Peyer's patch (tissue), 4 donors: Measurements from ENCODE around the gene TAB3.

Experiments
- POLR2A ChIP-seq, 2 donors: fragments of 450-650 bp; IDR thresholded peaks; one replicate each; pipeline ENCODE4 v1.5.1; 2017; ENCODE audit warnings: antibody characterized with exemption in 2 of 2, mild to moderate bottlenecking in 2 of 2, moderate library complexity in 2 of 2
- TF ChIP-seq, protein P1 (sequence below), 6 experiments: fragments of 450-650 bp in 4 of 6; fragments of 200-600 bp in 2 of 6; sonication (generic) in 1 of 6; IDR thresholded peaks; one replicate each; pipeline ENCODE4 v1.5.1; 2017 to 2019; ENCODE audit warnings: antibody characterized with exemption in 6 of 6, mild to moderate bottlenecking in 3 of 6, moderate library complexity in 1 of 6

DNA sequence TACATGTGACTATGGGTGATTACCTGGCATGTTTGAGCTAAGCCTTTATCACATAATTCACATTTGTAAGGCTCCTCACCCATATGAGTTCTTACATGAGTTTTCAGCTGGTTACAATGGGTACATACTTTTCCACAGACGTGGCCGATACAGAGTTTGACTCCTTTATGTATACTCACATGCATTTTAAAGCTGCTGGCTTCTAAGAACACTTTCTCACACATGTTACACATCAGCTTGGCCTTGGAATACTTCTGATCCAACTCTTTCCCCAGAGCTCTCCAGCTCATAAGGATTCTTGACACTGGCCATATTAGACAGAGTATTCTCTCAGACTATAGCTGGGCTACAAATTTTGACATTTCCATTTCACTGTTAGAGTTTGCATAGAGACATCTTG, 66.3 kb downstream of the TAB3 start:
- TF ChIP-seq, protein P1, sequence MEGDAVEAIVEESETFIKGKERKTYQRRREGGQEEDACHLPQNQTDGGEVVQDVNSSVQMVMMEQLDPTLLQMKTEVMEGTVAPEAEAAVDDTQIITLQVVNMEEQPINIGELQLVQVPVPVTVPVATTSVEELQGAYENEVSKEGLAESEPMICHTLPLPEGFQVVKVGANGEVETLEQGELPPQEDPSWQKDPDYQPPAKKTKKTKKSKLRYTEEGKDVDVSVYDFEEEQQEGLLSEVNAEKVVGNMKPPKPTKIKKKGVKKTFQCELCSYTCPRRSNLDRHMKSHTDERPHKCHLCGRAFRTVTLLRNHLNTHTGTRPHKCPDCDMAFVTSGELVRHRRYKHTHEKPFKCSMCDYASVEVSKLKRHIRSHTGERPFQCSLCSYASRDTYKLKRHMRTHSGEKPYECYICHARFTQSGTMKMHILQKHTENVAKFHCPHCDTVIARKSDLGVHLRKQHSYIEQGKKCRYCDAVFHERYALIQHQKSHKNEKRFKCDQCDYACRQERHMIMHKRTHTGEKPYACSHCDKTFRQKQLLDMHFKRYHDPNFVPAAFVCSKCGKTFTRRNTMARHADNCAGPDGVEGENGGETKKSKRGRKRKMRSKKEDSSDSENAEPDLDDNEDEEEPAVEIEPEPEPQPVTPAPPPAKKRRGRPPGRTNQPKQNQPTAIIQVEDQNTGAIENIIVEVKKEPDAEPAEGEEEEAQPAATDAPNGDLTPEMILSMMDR (IDR thresholded peaks at IDR 0.05), result no peak
- no peak for TF ChIP-seq POLR2A (IDR thresholded peaks at IDR 0.05)
